Measurements from ENCODE around the gene NT5DC4.

Gene NT5DC4

DNA sequence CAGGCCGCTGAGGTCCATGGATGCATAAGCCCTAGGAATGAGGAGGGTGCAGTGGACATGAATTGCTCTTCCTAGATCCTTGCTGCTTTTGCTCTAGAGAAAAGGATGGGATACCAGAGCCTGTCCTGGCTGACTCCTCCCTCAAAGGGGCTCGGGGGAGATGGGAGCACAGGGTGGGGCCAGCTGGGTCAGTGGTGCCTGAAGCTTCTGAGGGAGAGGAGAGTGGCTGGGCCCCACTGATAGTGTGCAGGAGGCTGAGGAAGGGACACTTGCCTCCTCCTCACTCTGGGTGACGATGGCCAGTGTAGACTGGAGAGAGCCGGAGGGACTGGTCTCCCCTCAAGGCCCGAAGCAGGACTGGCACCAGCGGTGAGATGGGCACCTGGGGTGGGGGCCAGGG lies at the start of gene NT5DC4:
Gene NT5DC4, plus strand, starts transcription at position 236 of the 400 bp plus-strand sequence. Its CDS starts 60 bp downstream, at position 296.
- DNase-seq = no peak

GRCh38 chr2:112671801-112672200 lies 49.0 kb upstream of the NT5DC4 start:
- DNase-seq = no peak

DNA sequence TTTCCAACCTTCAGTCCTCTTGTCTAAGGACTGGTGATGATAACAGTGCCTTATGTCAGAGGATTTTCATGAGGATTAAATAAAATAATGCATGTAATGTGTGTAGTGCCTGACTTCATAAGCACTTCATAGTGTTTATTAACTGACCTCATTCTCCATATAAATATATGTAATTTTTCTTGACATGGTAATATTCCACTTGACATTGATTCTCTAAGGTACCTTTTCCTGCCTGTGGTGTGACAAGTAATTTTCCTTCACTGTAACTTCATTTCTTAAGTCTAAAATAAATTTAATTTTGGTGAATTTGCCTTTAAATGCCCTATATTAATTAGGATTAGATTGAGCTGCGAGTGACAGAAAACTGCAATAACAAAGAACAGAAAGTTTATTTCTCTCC lies 47.8 kb upstream of the NT5DC4 start:
- DNase-seq = no peak

- DNase-seq = no peak
Observed at GRCh38 chr2:112674229-112674628, 46.6 kb upstream of the NT5DC4 start.

GRCh38 chr2:112679484-112679883 lies 41.3 kb upstream of the NT5DC4 start:
- DNase-seq = no peak

- DNase-seq = no peak
Observed at GRCh38 chr2:112680666-112681101, 40.1 kb upstream of the NT5DC4 start.

DNA sequence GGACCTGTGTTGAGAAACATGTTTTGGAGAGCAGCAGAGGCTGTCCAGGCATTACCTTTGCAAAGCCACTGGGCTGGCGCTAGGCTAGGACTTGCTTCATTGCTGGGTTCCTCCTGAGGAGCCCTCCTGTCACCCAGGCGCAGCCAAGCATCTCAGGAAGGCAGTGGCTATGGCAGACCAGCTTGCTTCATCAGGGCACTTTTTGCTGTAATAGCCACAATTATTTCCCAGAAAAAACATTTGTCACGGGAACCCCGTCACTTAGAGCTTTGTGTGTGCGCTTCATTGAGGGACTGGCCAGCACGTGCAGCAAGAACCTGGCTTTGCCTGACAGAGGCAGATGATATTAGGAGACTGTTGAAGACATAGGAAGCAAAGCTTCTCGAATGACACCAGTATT lies 38.7 kb upstream of the NT5DC4 start:
- DNase-seq = no peak

- no peak for DNase-seq
Observed at GRCh38 chr2:112683550-112684414, 37.0 kb upstream of the NT5DC4 start.

DNA sequence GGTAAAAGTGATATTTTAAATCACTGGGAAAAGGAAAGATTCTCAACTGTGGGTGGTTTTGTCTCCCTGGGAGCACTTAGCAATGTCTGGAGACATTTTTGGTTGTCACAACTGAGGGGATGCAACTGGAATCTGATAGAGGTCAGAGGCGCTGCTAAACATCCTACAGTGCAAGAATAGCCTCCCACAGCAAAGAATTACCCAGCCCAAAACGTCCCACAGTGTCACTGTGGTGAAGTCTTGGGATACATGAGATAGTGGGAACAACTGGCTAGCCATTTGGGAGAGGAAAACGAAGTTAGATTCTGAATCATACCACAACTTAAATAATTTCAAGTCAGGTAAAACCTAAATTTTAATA lies 36.4 kb upstream of the NT5DC4 start:
- no peak for DNase-seq

DNA sequence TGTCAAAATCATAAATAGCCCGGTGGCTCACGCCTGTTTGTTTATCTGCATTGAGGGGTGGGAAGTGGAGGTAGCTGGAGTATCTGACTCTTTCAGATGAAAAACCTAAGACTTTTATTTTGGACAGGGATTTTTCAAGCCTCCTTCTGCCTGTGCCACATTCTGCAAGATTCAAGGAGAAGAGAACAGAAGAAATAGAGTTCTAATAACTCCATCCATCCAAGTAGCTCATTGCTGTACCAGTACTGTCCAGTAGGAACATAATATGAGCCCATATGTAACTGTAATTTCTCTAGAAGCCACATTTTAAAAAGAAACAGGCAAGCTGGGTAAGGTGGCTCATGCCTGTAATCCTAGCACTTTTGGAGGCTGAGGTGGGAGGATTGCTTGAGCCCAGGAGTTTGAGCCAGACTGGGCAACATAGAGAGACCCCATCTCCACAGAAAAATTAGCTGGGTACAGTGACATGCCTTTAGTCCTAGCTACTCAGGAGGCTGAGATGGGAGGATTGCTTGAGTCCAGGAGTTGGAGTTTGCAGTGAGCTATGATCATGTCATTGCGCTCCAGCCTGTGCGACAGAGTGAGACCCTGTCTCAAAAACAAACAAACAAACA lies 35.4 kb upstream of the NT5DC4 start:
- no peak for DNase-seq

- no peak for DNase-seq
Observed at GRCh38 chr2:112686348-112687217, 34.2 kb upstream of the NT5DC4 start.

GRCh38 chr2:112687522-112687921 lies 33.3 kb upstream of the NT5DC4 start:
- no peak for DNase-seq

GRCh38 chr2:112688086-112688880 lies 32.5 kb upstream of the NT5DC4 start:
- DNase-seq = no peak

- DNase-seq = peak; percentile 76
Observed at GRCh38 chr2:112690853-112691401, 29.9 kb upstream of the NT5DC4 start.

DNA sequence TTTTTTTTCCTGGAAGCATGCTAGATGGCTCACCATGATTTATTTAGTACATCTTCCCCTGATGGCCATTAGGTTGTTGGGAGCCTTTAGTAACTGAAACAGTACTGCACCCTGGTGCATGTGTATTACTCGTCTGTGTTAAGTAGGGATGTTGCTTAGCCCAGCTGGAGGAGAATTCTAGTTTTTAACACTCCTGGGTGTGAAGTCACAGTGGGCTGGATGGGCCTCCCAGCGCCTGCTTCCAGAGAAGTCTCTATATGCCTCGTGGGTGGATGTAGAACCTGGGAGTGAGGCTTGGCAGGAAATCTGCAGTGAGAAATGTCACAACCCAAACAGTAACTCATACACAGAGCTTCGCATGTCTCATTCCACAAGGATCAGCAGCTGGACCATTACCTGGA lies 28.9 kb upstream of the NT5DC4 start:
- DNase-seq = peak; percentile 32

DNA sequence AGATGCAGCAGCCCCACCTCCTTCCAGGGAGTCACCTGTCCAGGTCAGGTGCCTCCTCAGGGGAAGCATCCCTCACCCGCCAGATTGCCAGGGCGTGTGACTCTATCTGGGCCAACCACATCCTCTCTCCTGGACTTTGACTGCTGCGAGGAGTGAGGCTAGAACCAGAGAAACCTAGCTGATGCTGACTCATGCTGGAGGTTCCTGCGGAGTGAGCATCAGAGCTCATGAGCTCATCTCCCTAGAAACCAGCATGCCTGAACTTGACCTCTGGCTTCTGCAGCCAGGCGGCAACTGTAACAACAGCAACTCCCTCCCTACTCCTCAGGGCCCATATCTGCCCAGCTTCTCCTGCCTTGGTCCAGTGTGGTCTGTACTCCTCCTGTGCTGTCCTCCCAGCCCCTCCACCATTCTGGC lies 28.3 kb upstream of the NT5DC4 start:
- peak; percentile 74 for DNase-seq

DNA sequence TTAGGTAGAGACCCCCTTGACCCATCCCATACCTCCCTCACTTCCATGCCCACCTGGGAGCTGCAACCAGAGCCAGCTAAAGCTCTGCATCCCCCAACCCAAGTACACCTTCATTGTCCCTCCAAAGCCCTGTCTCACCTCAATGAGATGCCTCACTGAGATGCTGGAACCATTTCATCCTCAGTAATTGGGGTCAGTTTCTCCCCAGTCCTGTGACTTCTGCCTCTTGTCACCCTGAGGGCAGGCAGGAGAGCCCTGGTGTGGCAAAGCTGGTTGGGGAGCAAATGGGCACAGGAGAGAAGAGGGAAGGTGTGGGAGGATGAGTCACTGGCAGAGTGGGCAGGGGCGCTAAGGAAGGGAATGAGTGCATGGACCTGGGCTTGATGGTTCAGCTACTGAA lies 27.9 kb upstream of the NT5DC4 start:
- peak; percentile 66 for DNase-seq

GRCh38 chr2:112693596-112693995 lies 27.2 kb upstream of the NT5DC4 start:
- DNase-seq = no peak

- DNase-seq = no peak
Observed at GRCh38 chr2:112694182-112694581, 26.6 kb upstream of the NT5DC4 start.

- no peak for DNase-seq
Observed at GRCh38 chr2:112698834-112699515, 21.8 kb upstream of the NT5DC4 start.

DNA sequence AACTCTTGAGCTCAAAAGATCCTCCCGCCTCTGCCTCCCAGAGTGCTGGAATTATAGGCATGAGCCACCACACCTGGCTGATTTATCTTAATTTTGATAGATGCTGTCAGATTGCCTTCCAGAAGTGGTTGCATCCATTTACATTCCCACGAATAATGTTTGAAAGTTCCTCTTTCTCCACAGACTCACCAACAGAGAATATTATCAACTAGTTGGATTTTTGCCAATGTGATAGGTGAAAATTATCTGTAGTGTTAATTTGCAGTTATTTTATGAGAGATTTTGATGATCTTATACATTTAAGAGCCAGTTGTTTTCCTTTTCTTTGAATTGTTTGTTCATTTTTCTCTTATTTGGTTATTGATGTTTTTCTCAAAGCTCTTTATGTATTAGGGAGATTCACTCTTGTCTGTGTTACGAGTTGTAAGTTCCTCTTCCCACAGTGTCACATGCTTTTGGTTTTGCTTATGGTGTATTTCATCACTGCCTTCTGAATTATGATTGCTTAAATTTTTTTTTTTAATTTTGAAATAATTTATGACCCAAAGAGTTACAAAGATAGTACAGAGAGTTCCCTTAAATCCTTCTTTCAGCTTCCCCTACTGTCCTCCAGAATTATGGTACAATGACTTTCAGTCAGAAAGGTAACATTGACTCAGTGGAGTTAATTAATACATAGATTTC lies 20.7 kb upstream of the NT5DC4 start:
- no peak for DNase-seq
